CD4-positive, alpha-beta T cell treated with Interleukin-12 subunit alpha and Interleukin-12 subunit beta, for 1 hour (primary cell): ENCODE results near the gene SEMA3E.
"Not testable (repeated sequence)": the region's sequence is repeated elsewhere in the genome, so short reads cannot be mapped to it uniquely, and the experiment has no call there.

Experiments
- DNase-seq: peaks from one replicate; pipeline ENCODE4 v3.0.0-alpha.2; 2020

SEMA3E gene

GRCh38 chr7:83552556-83552955 is 96.4 kb downstream of the SEMA3E start:
- DNase-seq, result not testable (repeated sequence)

GRCh38 chr7:83550100-83550499 is 98.8 kb downstream of the SEMA3E start:
- DNase-seq, result no peak

- DNase-seq, result no peak
These were observed 100.7 kb downstream of the SEMA3E start for GRCh38 chr7:83548250-83548649.

- DNase-seq, result no peak
These were observed 101.4 kb downstream of the SEMA3E start for GRCh38 chr7:83547526-83547925.

- DNase-seq, result no peak
These were observed 102.4 kb downstream of the SEMA3E start for GRCh38 chr7:83546586-83546985.

GRCh38 chr7:83541187-83541960 is 107.6 kb downstream of the SEMA3E start:
- no peak for DNase-seq

GRCh38 chr7:83534488-83534887 is 114.5 kb downstream of the SEMA3E start:
- no peak for DNase-seq

GRCh38 chr7:83532219-83532618 is 116.7 kb downstream of the SEMA3E start:
- DNase-seq, result no peak

- no peak for DNase-seq
These were observed 117.2 kb downstream of the SEMA3E start for GRCh38 chr7:83531766-83532165.

GRCh38 chr7:83528925-83529423 is 120.0 kb downstream of the SEMA3E start:
- no peak for DNase-seq

- DNase-seq, result no peak
These were observed 124.5 kb downstream of the SEMA3E start for GRCh38 chr7:83524277-83525075.

GRCh38 chr7:83520726-83521125 is 128.2 kb downstream of the SEMA3E start:
- no peak for DNase-seq

- no peak for DNase-seq
These were observed 129.7 kb downstream of the SEMA3E start for GRCh38 chr7:83519240-83519639.

- DNase-seq, result no peak
These were observed 131.8 kb downstream of the SEMA3E start for GRCh38 chr7:83517035-83517700.

GRCh38 chr7:83514977-83515376 is 134.0 kb downstream of the SEMA3E start:
- no peak for DNase-seq

- DNase-seq, result no peak
These were observed 139.5 kb downstream of the SEMA3E start for GRCh38 chr7:83509255-83510021.

GRCh38 chr7:83504330-83504729 is 144.6 kb downstream of the SEMA3E start:
- DNase-seq, result no peak

GRCh38 chr7:83502636-83503035 is 146.3 kb downstream of the SEMA3E start:
- DNase-seq, result no peak

GRCh38 chr7:83494683-83495082 is 154.3 kb downstream of the SEMA3E start:
- no peak for DNase-seq

GRCh38 chr7:83492802-83493201 is 156.1 kb downstream of the SEMA3E start:
- DNase-seq, result no peak

GRCh38 chr7:83487801-83488200 is 161.1 kb downstream of the SEMA3E start:
- DNase-seq, result no peak

- no peak for DNase-seq
These were observed 162.0 kb downstream of the SEMA3E start for GRCh38 chr7:83486957-83487356.

- DNase-seq, result no peak
These were observed 162.4 kb downstream of the SEMA3E start for GRCh38 chr7:83486536-83486935.
